Measurements from ENCODE around the gene FKBP15.

DNA sequence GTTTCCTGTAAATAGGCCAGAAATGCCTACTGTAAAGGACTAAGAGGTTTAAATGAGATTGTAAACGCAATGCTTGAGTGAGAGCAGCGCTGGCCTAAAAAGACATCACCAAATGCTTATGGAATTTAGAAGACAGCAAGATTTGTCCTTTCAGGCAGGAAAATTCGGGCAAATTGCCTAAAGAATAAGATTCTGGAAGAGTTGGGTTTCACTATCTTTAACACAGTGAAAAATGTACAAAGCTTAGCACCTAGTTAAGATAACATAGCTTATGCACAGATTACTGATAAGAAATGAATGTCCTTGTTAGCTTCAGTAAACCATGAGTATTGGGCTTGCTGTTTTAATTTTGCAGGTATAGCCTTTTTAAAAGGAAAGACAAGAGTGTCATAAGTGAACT lies 4.7 kb downstream of the FKBP15 start:
- TF ChIP-seq, protein P1, sequence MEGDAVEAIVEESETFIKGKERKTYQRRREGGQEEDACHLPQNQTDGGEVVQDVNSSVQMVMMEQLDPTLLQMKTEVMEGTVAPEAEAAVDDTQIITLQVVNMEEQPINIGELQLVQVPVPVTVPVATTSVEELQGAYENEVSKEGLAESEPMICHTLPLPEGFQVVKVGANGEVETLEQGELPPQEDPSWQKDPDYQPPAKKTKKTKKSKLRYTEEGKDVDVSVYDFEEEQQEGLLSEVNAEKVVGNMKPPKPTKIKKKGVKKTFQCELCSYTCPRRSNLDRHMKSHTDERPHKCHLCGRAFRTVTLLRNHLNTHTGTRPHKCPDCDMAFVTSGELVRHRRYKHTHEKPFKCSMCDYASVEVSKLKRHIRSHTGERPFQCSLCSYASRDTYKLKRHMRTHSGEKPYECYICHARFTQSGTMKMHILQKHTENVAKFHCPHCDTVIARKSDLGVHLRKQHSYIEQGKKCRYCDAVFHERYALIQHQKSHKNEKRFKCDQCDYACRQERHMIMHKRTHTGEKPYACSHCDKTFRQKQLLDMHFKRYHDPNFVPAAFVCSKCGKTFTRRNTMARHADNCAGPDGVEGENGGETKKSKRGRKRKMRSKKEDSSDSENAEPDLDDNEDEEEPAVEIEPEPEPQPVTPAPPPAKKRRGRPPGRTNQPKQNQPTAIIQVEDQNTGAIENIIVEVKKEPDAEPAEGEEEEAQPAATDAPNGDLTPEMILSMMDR (IDR thresholded peaks at IDR 0.05) = no peak
- TF ChIP-seq EP300 (IDR thresholded peaks at IDR 0.05) = no peak
- TF ChIP-seq POLR2A (IDR thresholded peaks at IDR 0.05; ENCODE audit: low read depth) = no peak

All from esophagus muscularis mucosa (tissue), 4 donors.